Measurements from ENCODE around the gene EXOC4.
A peak's percentile ranks its signal among the peaks of the same experiment; 100 is the strongest.

The EXOC4 gene

DNA sequence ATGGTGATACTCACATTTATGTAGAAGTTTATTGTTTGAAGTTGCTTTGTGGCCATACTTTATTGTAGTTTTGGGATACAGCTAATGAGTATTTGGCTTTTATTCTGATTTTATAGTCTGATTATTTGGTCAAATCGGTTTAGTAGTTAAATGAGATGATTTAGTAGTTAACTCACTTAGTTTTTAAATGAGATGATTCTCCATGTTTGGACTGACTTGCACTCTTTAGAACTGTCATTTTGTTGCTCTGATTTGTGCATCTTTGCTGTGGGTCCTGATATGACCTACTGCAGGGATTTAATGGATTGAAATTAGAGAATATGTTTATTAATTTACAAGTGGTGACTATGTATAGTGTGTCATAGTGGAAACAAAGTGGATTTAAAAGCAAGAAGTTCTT, 44.2 kb downstream of the EXOC4 start:
- no peak for DNase-seq (ENCODE audit: low read depth in 2 of 2)
- TF ChIP-seq, protein P1, sequence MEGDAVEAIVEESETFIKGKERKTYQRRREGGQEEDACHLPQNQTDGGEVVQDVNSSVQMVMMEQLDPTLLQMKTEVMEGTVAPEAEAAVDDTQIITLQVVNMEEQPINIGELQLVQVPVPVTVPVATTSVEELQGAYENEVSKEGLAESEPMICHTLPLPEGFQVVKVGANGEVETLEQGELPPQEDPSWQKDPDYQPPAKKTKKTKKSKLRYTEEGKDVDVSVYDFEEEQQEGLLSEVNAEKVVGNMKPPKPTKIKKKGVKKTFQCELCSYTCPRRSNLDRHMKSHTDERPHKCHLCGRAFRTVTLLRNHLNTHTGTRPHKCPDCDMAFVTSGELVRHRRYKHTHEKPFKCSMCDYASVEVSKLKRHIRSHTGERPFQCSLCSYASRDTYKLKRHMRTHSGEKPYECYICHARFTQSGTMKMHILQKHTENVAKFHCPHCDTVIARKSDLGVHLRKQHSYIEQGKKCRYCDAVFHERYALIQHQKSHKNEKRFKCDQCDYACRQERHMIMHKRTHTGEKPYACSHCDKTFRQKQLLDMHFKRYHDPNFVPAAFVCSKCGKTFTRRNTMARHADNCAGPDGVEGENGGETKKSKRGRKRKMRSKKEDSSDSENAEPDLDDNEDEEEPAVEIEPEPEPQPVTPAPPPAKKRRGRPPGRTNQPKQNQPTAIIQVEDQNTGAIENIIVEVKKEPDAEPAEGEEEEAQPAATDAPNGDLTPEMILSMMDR (IDR thresholded peaks at IDR 0.05; ENCODE audit: low read depth, low read length) = no peak
- no peak overlapping the region for H3K4me3 ChIP-seq (replicated peaks in 1 of 2; ENCODE audit: low read depth in 2 of 2, low read length in 2 of 2)

DNA sequence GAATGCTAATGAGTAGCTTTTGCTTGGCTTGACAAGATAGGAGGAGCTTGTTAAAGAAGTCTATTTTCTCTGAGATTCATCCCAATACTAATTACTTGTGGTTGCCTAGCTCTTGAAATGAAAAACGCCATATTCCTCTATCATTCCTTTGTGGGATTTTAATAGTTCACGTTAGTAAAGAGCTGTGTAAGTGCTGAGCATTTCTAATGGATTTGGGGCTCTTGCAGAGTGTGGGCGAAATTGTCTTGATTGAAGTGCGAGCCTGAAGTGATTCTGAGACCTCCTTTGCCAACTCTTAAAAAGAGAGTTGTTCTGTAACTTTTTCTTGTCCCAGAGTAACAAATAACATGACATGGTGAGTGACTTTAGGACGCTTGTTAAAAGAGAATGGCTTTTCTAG, 45.2 kb downstream of the EXOC4 start:
- DNase-seq (ENCODE audit: low read depth in 2 of 2) = no peak

DNA sequence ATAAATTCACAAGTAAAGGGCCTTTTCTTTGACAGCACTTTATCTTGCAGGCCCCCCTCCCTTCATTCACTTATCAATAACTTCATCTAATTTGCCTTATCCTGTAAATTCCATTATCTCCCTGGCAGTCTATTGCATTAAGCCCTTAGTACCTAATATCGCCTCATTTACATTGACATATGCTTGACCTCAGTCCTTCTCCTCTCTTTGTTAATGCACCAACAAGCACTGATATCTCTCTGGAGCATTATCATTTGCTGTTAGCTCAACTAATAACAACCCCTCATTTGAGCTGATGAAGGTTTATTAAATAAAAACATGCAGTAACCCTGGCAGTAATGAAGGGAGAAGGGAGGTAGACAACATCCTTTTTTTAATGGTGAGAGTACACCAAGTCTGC, 46.8 kb downstream of the EXOC4 start:
- H3K4me3 ChIP-seq (replicated peaks in 1 of 2; ENCODE audit: low read depth in 2 of 2, low read length in 2 of 2) = no peak overlapping the region
- TF ChIP-seq, protein P1 (IDR thresholded peaks at IDR 0.05; ENCODE audit: low read depth, low read length) = no peak
- DNase-seq (ENCODE audit: low read depth in 2 of 2) = no peak

More for the DNA sequence above, 45.2 kb downstream of the EXOC4 start:
- no peak overlapping the region for H3K4me3 ChIP-seq (replicated peaks in 1 of 2; ENCODE audit: low read depth in 2 of 2, low read length in 2 of 2)
- TF ChIP-seq, protein P1 (IDR thresholded peaks at IDR 0.05; ENCODE audit: low read depth, low read length) = no peak

DNA sequence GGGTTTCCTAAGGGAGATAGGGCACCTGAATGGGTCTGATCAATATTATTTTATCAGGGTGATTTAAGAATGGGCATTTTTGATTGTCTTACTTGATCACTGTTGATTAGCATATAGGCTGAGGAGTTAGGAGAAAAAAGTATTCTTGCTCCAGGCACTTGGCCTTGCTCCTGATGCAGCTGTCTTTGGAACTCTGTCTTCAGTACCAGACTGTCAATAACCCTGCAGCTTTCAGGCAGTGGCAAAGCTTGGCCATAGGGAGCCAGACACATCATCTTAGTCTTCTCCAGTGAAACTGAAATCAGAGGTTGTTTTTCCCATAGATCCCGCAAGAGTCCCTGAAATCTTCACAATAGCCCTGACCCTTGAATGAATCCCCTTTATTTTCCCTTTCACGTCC, 47.2 kb downstream of the EXOC4 start:
- no peak overlapping the region for H3K4me3 ChIP-seq (replicated peaks in 1 of 2; ENCODE audit: low read depth in 2 of 2, low read length in 2 of 2)
- DNase-seq (ENCODE audit: low read depth in 2 of 2) = no peak
- TF ChIP-seq, protein P1 (IDR thresholded peaks at IDR 0.05; ENCODE audit: low read depth, low read length) = no peak

DNA sequence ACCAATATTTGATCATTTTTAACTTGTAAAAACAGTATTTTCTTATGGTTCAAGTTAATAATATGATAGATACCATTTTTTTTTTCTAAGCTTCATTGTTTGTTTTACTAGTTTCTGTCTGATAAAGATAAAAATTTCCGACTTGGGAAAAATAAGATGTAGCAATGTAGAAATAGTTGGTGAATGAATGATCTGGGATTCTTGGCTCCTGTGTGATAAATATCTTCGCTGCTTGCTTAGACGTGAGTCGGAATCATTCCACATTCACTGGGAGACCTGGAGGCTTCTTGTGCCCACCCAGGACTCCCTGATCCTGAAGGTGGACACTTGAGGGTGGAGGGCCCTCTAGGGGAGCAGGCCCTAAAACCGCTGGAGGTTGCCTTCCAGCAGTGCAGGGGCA, 47.9 kb downstream of the EXOC4 start:
- TF ChIP-seq, protein P1 (IDR thresholded peaks at IDR 0.05; ENCODE audit: low read depth, low read length) = no peak
- no peak overlapping the region for H3K4me3 ChIP-seq (replicated peaks in 1 of 2; ENCODE audit: low read depth in 2 of 2, low read length in 2 of 2)
- peak; percentile 5 to 36 for DNase-seq (ENCODE audit: low read depth in 2 of 2)

DNA sequence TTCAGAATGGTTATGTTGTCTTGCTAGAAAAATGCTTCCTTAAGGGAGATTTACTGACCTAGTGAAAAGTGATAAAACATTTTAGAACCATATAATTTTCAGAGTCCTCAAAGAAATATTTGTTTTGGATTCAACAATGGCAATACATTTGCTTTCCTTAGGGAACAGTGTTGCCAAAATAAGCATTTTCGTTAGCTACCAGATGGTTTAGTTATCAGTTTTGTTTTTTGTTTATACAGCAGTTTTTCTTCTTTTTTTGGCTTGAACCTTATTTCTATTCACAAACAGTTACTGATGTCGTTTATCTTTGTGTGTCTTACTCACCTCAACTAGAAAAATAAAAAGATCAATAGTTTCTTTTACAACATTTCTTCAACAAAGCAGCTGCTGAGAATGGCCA, 48.6 kb downstream of the EXOC4 start:
- peak; percentile 28 to 36 for DNase-seq (ENCODE audit: low read depth in 2 of 2)
- no peak overlapping the region for H3K4me3 ChIP-seq (replicated peaks in 1 of 2; ENCODE audit: low read depth in 2 of 2, low read length in 2 of 2)
- TF ChIP-seq, protein P1 (IDR thresholded peaks at IDR 0.05; ENCODE audit: low read depth, low read length) = no peak

DNA sequence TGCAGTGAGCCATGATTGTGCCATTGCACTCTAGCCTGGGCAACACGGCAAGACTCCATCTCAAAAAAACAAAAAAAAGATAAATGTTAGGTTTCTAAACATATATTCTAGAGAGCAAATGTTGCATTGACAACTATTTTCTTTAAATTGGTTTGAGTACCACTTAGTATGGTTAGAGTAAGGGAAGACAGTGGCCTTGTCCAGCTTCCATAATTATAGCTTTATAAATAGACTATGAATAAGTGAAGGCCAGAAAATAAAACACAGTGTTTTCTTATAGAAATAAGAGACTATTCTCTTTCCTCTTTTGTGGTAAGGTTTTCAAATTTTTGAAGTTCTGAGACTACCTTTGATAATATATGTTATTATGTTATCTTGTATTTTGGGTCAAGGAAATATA, 50.5 kb downstream of the EXOC4 start:
- no peak overlapping the region for H3K4me3 ChIP-seq (replicated peaks in 1 of 2; ENCODE audit: low read depth in 2 of 2, low read length in 2 of 2)
- no peak for DNase-seq (ENCODE audit: low read depth in 2 of 2)
- TF ChIP-seq, protein P1 (IDR thresholded peaks at IDR 0.05; ENCODE audit: low read depth, low read length) = no peak

Data from cardiac fibroblast (primary cell).